ENCODE measurements around the gene KLF1. TPM values are rescaled to one million over a fixed set of nuclear protein-coding genes. Genes with fewer than 3 reads are reported as not detected.

KLF1 gene
- polyA plus RNA-seq, 1 of the 3 experiments (the other 2 are of a cell fraction) = not detected

- WGBS (ENCODE audit: low lambda C conversion rate) = 21% methylated on average over 22 of the region's 39 CpGs
- peaks cover 5 to 46% of the 10 kb centered on the region in 2 experiments; a peak in 2 of 4 replicates for H3K4me1 ChIP-seq (ENCODE audit: control insufficient read depth in 1 of 2, insufficient read depth in 2 of 2, low read depth in 1 of 2, low read length in 1 of 2)
- CTCF ChIA-PET = interaction anchor here (0.6 to 1.5 kb wide), 5 partner anchors 29 to 130 kb away, joined by 3 to 4 read pairs (median 3); partner anchors contain the start of gene RNASEH2A
These were observed 51.8 kb downstream of the KLF1 start for GRCh38 chr19:12834976-12835757.

DNA sequence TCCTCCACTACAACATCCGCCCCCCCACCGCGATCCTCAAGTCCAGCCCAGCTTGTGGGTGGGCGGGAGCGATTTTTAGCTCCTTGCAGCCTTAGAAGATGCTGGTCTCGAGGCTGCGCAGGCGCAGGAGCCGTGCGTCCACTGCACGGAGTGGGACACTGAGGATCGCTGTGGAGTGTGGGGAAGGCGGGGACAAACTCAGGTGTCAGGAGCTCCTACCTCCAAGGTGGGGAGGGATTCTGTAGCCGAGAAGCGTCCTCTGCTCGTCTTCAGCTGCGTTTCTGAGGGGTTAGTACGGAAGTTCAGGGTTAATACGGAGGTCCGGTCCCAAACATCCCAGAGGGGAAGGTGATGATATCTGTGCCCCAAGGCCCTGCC is 52.4 kb downstream of the KLF1 start, which contains the start of gene RTBDN:
Gene RTBDN (minus strand): TSS at position 14 of the 378 bp plus-strand sequence. CDS start 4,600 bp downstream, outside the sequence.
- Histone ChIP-seq H2AFZ (ENCODE audit: low read depth) (peak within 1 kb of the TSS; percentile 76), H3F3A (replicated peaks; ENCODE audit: insufficient read depth) (peaks cover 27% of the 10 kb centered on the region), H3K27ac (ENCODE audit: low read depth in 2 of 2, low read length in 1 of 2) (peak within 1 kb of the TSS in 1 of 2 experiments; percentile 67; a peak in 2 of 4 replicates), H3K9me3 (no peaks in the 10 kb centered on the region), H3K79me2 (ENCODE audit: insufficient read depth) (no peaks in the 10 kb centered on the region), H3K9ac (peak within 1 kb of the TSS; percentile 62), H3K36me3 (replicated peaks in 1 of 2; ENCODE audit: control insufficient read depth in 1 of 2, insufficient read depth in 2 of 2, low read length in 1 of 2) (no peaks in the 10 kb centered on the region), H3K27me3 (ENCODE audit: insufficient read depth) (no peaks in the 10 kb centered on the region), H3K9me2 (no peaks in the 10 kb centered on the region), H3K4me2 (peak within 1 kb of the TSS; percentile 94), H3K4me3 (ENCODE audit: low read depth in 2 of 2, low read length in 1 of 2) (peak within 1 kb of the TSS; percentile 67 to 73), H4K20me1 (ENCODE audit: insufficient read depth) (no peaks in the 10 kb centered on the region), H3K4me1 (ENCODE audit: control insufficient read depth in 1 of 2, insufficient read depth in 2 of 2, low read depth in 1 of 2, low read length in 1 of 2) (peaks cover 5 to 43% of the 10 kb centered on the region in 2 experiments; a peak in 2 of 4 replicates)
- CTCF ChIA-PET = interaction anchor here (0.8 to 1.5 kb wide), 6 partner anchors 28 to 131 kb away, joined by 3 to 4 read pairs (median 3); partner anchors contain the start of gene RNASEH2A
- POLR2A ChIA-PET = interaction anchor here (1.2 kb wide), 1 partner anchor 103 kb away, joined by 4 read pairs; the partner anchor contains the start of gene CALR
- no peak for DNase-seq
- TF ChIP-seq FOXM1 (IDR thresholded peaks at IDR 0.05; ENCODE audit: low read depth) (no peak), CHD2 (IDR thresholded peaks at IDR 0.05; ENCODE audit: low read length, partially characterized antibody) (no peak), FOXJ3 (CRISPR knock-in tag; IDR thresholded peaks at IDR 0.05) (no peak), NRF1 (IDR thresholded peaks at IDR 0.05; ENCODE audit: low read depth, low read length) (peak; percentile 39), MAX (IDR thresholded peaks at IDR 0.05; ENCODE audit: low read depth) (no peak), NFIC (IDR thresholded peaks at IDR 0.05; ENCODE audit: borderline replicate concordance) (no peak)
- 30% methylated on average over 18 of the region's 20 CpGs for WGBS (ENCODE audit: low lambda C conversion rate)

More at GRCh38 chr19:12834976-12835757, 51.8 kb downstream of the KLF1 start:
- peak overlapping the region in 1 of 2 experiments; percentile 17; a peak in 1 of 4 replicates for H3K4me3 ChIP-seq (ENCODE audit: low read depth in 2 of 2, low read length in 1 of 2)
- H3K27ac ChIP-seq (ENCODE audit: low read depth in 2 of 2, low read length in 1 of 2) = peak overlapping the region in 1 of 2 experiments; percentile 43; a peak in 2 of 4 replicates
- H2AFZ ChIP-seq (ENCODE audit: low read depth) = no peak overlapping the region
- no peak overlapping the region; the same call in 1 of the 2 replicates for H3K4me2 ChIP-seq
- DNase-seq = peak; percentile 85
- H3K36me3 ChIP-seq (replicated peaks in 1 of 2; ENCODE audit: control insufficient read depth in 1 of 2, insufficient read depth in 2 of 2, low read length in 1 of 2) = no peaks in the 10 kb centered on the region
- no peak overlapping the region for H3K9ac ChIP-seq
- no peaks in the 10 kb centered on the region for H4K20me1 ChIP-seq (ENCODE audit: insufficient read depth)
- H3K79me2 ChIP-seq (ENCODE audit: insufficient read depth) = no peaks in the 10 kb centered on the region
- H3F3A ChIP-seq (replicated peaks; ENCODE audit: insufficient read depth) = peaks cover 33% of the 10 kb centered on the region
- POLR2A ChIA-PET = interaction anchor here (1.2 kb wide), 1 partner anchor 103 kb away, joined by 4 read pairs; the partner anchor contains the start of gene CALR
- H3K9me3 ChIP-seq = no peaks in the 10 kb centered on the region
- H3K27me3 ChIP-seq (ENCODE audit: insufficient read depth) = no peaks in the 10 kb centered on the region
- TF ChIP-seq MAX (IDR thresholded peaks at IDR 0.05; ENCODE audit: low read depth) (no peak), CHD2 (IDR thresholded peaks at IDR 0.05; ENCODE audit: low read length, partially characterized antibody) (no peak), SIN3A (IDR thresholded peaks at IDR 0.05; ENCODE audit: borderline replicate concordance, low read depth, low read length) (no peak), RFX5 (IDR thresholded peaks at IDR 0.05; ENCODE audit: low read length) (no peak), GABPA (IDR thresholded peaks at IDR 0.05; ENCODE audit: low read depth) (no peak)
- no peaks in the 10 kb centered on the region for H3K9me2 ChIP-seq

Small RNA genes within 50 kb of the gene (small RNA-seq; reads per million reads assigned to genes)
- 0 to 2.6 (median 0.59) reads per million in 7 experiments for gene MIR5695
- 0 to 0.52 (median 0) reads per million in 7 experiments for gene MIR6794

Other genes starting within 250 kb of the KLF1 start
- 43.2 and 47.0 TPM in 2 replicates for gene MAN2B1, start 220.5 kb downstream of the KLF1 start, polyA plus RNA-seq (2012; rRNA removed)
- 12.8 and 18.2 TPM in 2 replicates for gene WDR83, start 220.4 kb downstream of the KLF1 start, polyA plus RNA-seq (2012; rRNA removed)
- gene DHPS, start 205.3 kb downstream of the KLF1 start, polyA plus RNA-seq (2012; rRNA removed) = 179 and 192 TPM in 2 replicates
- gene GNG14, start 199.2 kb downstream of the KLF1 start, polyA plus RNA-seq (2012; rRNA removed) = not detected in 2 replicates
- gene FBXW9, start 190.6 kb downstream of the KLF1 start, polyA plus RNA-seq (2012; rRNA removed) = 25.9 and 26.6 TPM in 2 replicates
- gene TNPO2, start 163.3 kb downstream of the KLF1 start, polyA plus RNA-seq (2012; rRNA removed) = 82.4 and 112 TPM in 2 replicates
- 294 and 466 TPM in 2 replicates for gene TRIR, start 152.5 kb downstream of the KLF1 start, polyA plus RNA-seq (2012; rRNA removed)
- 250 and 264 TPM in 2 replicates for gene GET3, start 149.7 kb downstream of the KLF1 start, polyA plus RNA-seq (2012; rRNA removed)
- not detected in 2 replicates for gene BEST2, start 135.4 kb downstream of the KLF1 start, polyA plus RNA-seq (2012; rRNA removed)
- 23.9 and 33.0 TPM in 2 replicates for gene HOOK2, start 111.6 kb downstream of the KLF1 start, polyA plus RNA-seq (2012; rRNA removed)
- gene JUNB, start 95.7 kb downstream of the KLF1 start, polyA plus RNA-seq (2012; rRNA removed) = 165 and 224 TPM in 2 replicates
- 215 and 341 TPM in 2 replicates for gene PRDX2, start 85.4 kb downstream of the KLF1 start, polyA plus RNA-seq (2012; rRNA removed)
- not detected in 2 replicates for gene THSD8, start 85.1 kb downstream of the KLF1 start, polyA plus RNA-seq (2012; rRNA removed)
- 35.2 and 48.1 TPM in 2 replicates for gene RNASEH2A, start 80.6 kb downstream of the KLF1 start, polyA plus RNA-seq (2012; rRNA removed)
- gene RTBDN, start 52.6 kb downstream of the KLF1 start, polyA plus RNA-seq (2012; rRNA removed) = 0.47 and 0.72 TPM in 2 replicates
- 4.3 and 9.7 TPM in 2 replicates for gene MAST1, start 48.7 kb downstream of the KLF1 start, polyA plus RNA-seq (2012; rRNA removed)
- gene DNASE2, start 5.8 kb downstream of the KLF1 start, polyA plus RNA-seq (2012; rRNA removed) = 29.8 and 40.7 TPM in 2 replicates
- 29.4 and 36.6 TPM in 2 replicates for gene GCDH, start 4.0 kb upstream of the KLF1 start, polyA plus RNA-seq (2012; rRNA removed)
- 0.44 and 1.1 TPM in 2 replicates for gene SYCE2, start 32.1 kb upstream of the KLF1 start, polyA plus RNA-seq (2012; rRNA removed)
- gene FARSA, start 46.5 kb upstream of the KLF1 start, polyA plus RNA-seq (2012; rRNA removed) = 56.8 and 170 TPM in 2 replicates
- gene CALR, start 51.4 kb upstream of the KLF1 start, polyA plus RNA-seq (2012; rRNA removed) = 1,316 and 1,334 TPM in 2 replicates
- 60.4 and 116 TPM in 2 replicates for gene RAD23A, start 58.7 kb upstream of the KLF1 start, polyA plus RNA-seq (2012; rRNA removed)
- 65.7 and 91.8 TPM in 2 replicates for gene GADD45GIP1, start 70.0 kb upstream of the KLF1 start, polyA plus RNA-seq (2012; rRNA removed)
- 1.0 and 1.6 TPM in 2 replicates for gene DAND5, start 82.4 kb upstream of the KLF1 start, polyA plus RNA-seq (2012; rRNA removed)
- gene NFIX, start 108.3 kb upstream of the KLF1 start, polyA plus RNA-seq (2012; rRNA removed) = 5.1 and 14.8 TPM in 2 replicates
- 1.1 and 2.2 TPM in 2 replicates for gene LYL1, start 215.7 kb upstream of the KLF1 start, polyA plus RNA-seq (2012; rRNA removed)
- 60.9 and 64.9 TPM in 2 replicates for gene TRMT1, start 229.5 kb upstream of the KLF1 start, polyA plus RNA-seq (2012; rRNA removed)
- 72.8 and 127 TPM in 2 replicates for gene NACC1, start 231.1 kb upstream of the KLF1 start, polyA plus RNA-seq (2012; rRNA removed)

Data from SK-N-SH (cell line).